Psoas muscle (tissue), 8 donors: Measurements from ENCODE around the gene IFFO2. TPM values are rescaled to one million over a fixed set of nuclear protein-coding genes. Genes with fewer than 3 reads are reported as not detected.

Experiments
- ATAC-seq, 4 donors: fragments of 200-7000 bp; cut with Tn5 transposase; one replicate each; pipeline ENCODE4 v1.9.1; 2020; ENCODE audit warnings: moderate library complexity in 3 of 4, mild to moderate bottlenecking in 2 of 4
- DNase-seq, 2 donors: peaks; one replicate each; pipeline ENCODE4 v3.0.0-alpha.2; 2020
- H3K27ac ChIP-seq: fragments of 200-600 bp; one replicate; pipeline ENCODE4 v1.8.0; 2022
- H3K27me3 ChIP-seq, 3 donors: fragments of 200-600 bp in 1 of 3; one replicate each; pipeline versions ENCODE4 v1.6.1 to v1.8.0; 2013 to 2022; ENCODE audit warnings: low read length in 2 of 3, mild to moderate bottlenecking in 2 of 3, moderate library complexity in 1 of 3; ENCODE audit not compliant: insufficient read depth in 3 of 3
- H3K36me3 ChIP-seq, 2 donors: fragments of 200-600 bp in 1 of 2; one replicate each; pipeline versions ENCODE4 v1.6.1 to v1.8.0; 2013 to 2022; ENCODE audit warnings: low read depth in 1 of 2, mild to moderate bottlenecking in 1 of 2, moderate library complexity in 1 of 2; ENCODE audit not compliant: insufficient read depth in 1 of 2
- H3K4me1 ChIP-seq: fragments of 200-600 bp; one replicate; pipeline ENCODE4 v1.8.0; 2022
- H3K4me3 ChIP-seq: fragments of 200-600 bp; one replicate; pipeline ENCODE4 v1.8.0; 2022; ENCODE audit warnings: mild to moderate bottlenecking
- H3K9me3 ChIP-seq: fragments of 200-600 bp; one replicate; pipeline ENCODE4 v1.8.0; 2022
- CTCF ChIP-seq: fragments of 200-600 bp; IDR thresholded peaks from one replicate; pipeline ENCODE4 v1.8.0; 2022; ENCODE audit warnings: antibody characterized with exemption
- WGBS, 3 donors: extraction: QIAGEN DNeasy Blood & Tissue Kit; methylation state at CpG; one replicate each; pipeline versions ENCODE4 v1.1.6 to v1.1.7; 2013; 5-methylcytosine and 5-hydroxymethylcytosine counted together
- intact Hi-C, 2 donors: fragments of 100-400 bp; cut with DNase I; formaldehyde crosslinking; loops; one replicate each; pipeline versions ENCODE4 v1.11.0 to v1.14.2; 2022
- polyA plus RNA-seq, 3 donors: library from polyadenylated mRNA; stranded (reverse); fragments of 200-250 nt; gene quantifications; one replicate each; pipeline ENCODE4 v1.2.3, GENCODE V29; 2013
- total RNA-seq, 4 donors: library from RNA; stranded (reverse); fragmentation: NEBNext Ultra II Directional in 2 of 4; extraction: Animal tissue kit (Norgen Biotek cat#: 25700) in 2 of 4; gene quantifications; one replicate each; pipeline versions ENCODE4 v1.2.1 to v1.2.4, GENCODE V29; 2021 to 2023
- donor health status: healthy with polysubstance abuse.
- donor health status: DM: no; HTN: no; CAD: no; lungs with moderate emphysema.
- donor health status: Bipolar disorder and iron deficiency.
- donor health status: healthy.
- donor health status: DM: yes; HTN: yes; CAD: no.
- donor health status: DM: no; HTN: no; CAD: no.
- donor health status: DM: no; HTN: no; CAD: no.
- donor health status: DM: yes; HTN: yes; CAD: no.

Gene IFFO2
- total and polyA plus RNA-seq, 7 donors = 0.94 to 14.0 (median 3.7) TPM

- peaks cover 18% of the 10 kb centered on the region for H3K4me1 ChIP-seq
- no peaks in the 10 kb centered on the region for H3K9me3 ChIP-seq
- H3K36me3 ChIP-seq = no peaks in the 10 kb centered on the region
- H3K4me3 ChIP-seq = no peak overlapping the region
- no peaks in the 10 kb centered on the region for H3K27me3 ChIP-seq
- no peak for TF ChIP-seq CTCF
- ATAC-seq (no peak), DNase-seq (no peak)
- 76 to 81% (median 78%) methylated on average over 8 of the region's 8 CpGs for WGBS, 3 donors
- no peak overlapping the region for H3K27ac ChIP-seq
- intact Hi-C loops = no loop called here
Measured at GRCh38 chr1:18928406-18928805, 28.1 kb downstream of the IFFO2 start.

- Histone ChIP-seq H3K27ac (peak overlapping the region; percentile 73), H3K4me3 (no peak overlapping the region), H3K9me3 (no peaks in the 10 kb centered on the region), H3K4me1 (peaks cover 24% of the 10 kb centered on the region), H3K27me3 (no peaks in the 10 kb centered on the region), H3K36me3 (no peaks in the 10 kb centered on the region)
- ATAC-seq (no peak), DNase-seq (no peak)
- 67 to 75% (median 71%) methylated on average over 12 of the region's 12 CpGs for WGBS, 3 donors
- TF ChIP-seq CTCF = no peak
- intact Hi-C loops = no loop called here
Measured at GRCh38 chr1:18927654-18928272, 28.7 kb downstream of the IFFO2 start.

GRCh38 chr1:18927082-18927653 lies 29.3 kb downstream of the IFFO2 start:
- Histone ChIP-seq H3K27ac (peak overlapping the region; percentile 73), H3K27me3 (no peaks in the 10 kb centered on the region), H3K9me3 (no peaks in the 10 kb centered on the region), H3K4me1 (peaks cover 29% of the 10 kb centered on the region), H3K36me3 (no peaks in the 10 kb centered on the region), H3K4me3 (no peak overlapping the region)
- intact Hi-C loops = no loop called here
- ATAC-seq (no peak), DNase-seq (no peak)
- TF ChIP-seq CTCF = no peak
- 71 to 90% (median 73%) methylated on average over 16 of the region's 16 CpGs for WGBS, 3 donors

GRCh38 chr1:18926315-18927081 lies 30.0 kb downstream of the IFFO2 start:
- TF ChIP-seq CTCF = no peak
- no peaks in the 10 kb centered on the region for H3K9me3 ChIP-seq
- WGBS, 3 donors = 59 to 66% (median 65%) methylated on average over 13 of the region's 13 CpGs
- peaks cover 36% of the 10 kb centered on the region for H3K4me1 ChIP-seq
- intact Hi-C loops = no loop called here
- no peaks in the 10 kb centered on the region for H3K36me3 ChIP-seq
- H3K27ac ChIP-seq = peak overlapping the region; percentile 73
- H3K4me3 ChIP-seq = no peak overlapping the region
- no peaks in the 10 kb centered on the region for H3K27me3 ChIP-seq
- peak; percentile 71 to 78 for DNase-seq
- ATAC-seq = peak in 2 of 4 donors; percentile 22 to 35
